Skeletal muscle tissue (tissue), 4 donors: ENCODE data around the gene SLC22A23. TPM values are rescaled to one million over a fixed set of nuclear protein-coding genes. Genes with fewer than 3 reads are reported as not detected.
A peak's percentile ranks its signal among the peaks of the same experiment; 100 is the strongest.

Experiments
- H3K27ac ChIP-seq: one replicate; pipeline ENCODE4 v1.7.0; 2013; ENCODE audit warnings: mild to moderate bottlenecking, low read depth, low read length, inconsistent platforms
- H3K27me3 ChIP-seq, 3 donors: one replicate each; pipeline ENCODE4 v1.7.0; 2013; ENCODE audit warnings: low read length in 3 of 3; ENCODE audit not compliant: control insufficient read depth in 3 of 3, insufficient read depth in 3 of 3
- H3K36me3 ChIP-seq, 3 donors: one replicate each; pipeline ENCODE4 v1.7.0; 2013; ENCODE audit warnings: low read length in 3 of 3; ENCODE audit not compliant: control insufficient read depth in 3 of 3, insufficient read depth in 3 of 3
- H3K4me1 ChIP-seq, 3 donors: one replicate each; pipeline ENCODE4 v1.7.0; 2013; ENCODE audit warnings: low read length in 3 of 3, mild to moderate bottlenecking in 3 of 3; ENCODE audit not compliant: control insufficient read depth in 3 of 3, insufficient read depth in 3 of 3
- H3K4me3 ChIP-seq, 3 donors: one replicate each; pipeline ENCODE4 v1.7.0; 2013; ENCODE audit warnings: low read length in 3 of 3
- H3K9ac ChIP-seq, 3 donors: one replicate each; pipeline ENCODE4 v1.7.0; 2013; ENCODE audit warnings: low read length in 3 of 3, mild to moderate bottlenecking in 3 of 3, moderate library complexity in 2 of 3, low read depth in 1 of 3
- H3K9me3 ChIP-seq, 3 donors: one replicate each; pipeline ENCODE4 v1.7.0; 2013; ENCODE audit warnings: low read length in 3 of 3; ENCODE audit not compliant: control insufficient read depth in 3 of 3
- total RNA-seq: library from RNA; depleted of rRNA; stranded (reverse); fragments of >200 nt; gene quantifications from one replicate; pipeline ENCODE4 v1.2.3, GENCODE V29; 2014
- donor health status: Osteomylitis.

The SLC22A23 gene
- total RNA-seq, 1 donor from 2014 or later, result 2.6 TPM

DNA sequence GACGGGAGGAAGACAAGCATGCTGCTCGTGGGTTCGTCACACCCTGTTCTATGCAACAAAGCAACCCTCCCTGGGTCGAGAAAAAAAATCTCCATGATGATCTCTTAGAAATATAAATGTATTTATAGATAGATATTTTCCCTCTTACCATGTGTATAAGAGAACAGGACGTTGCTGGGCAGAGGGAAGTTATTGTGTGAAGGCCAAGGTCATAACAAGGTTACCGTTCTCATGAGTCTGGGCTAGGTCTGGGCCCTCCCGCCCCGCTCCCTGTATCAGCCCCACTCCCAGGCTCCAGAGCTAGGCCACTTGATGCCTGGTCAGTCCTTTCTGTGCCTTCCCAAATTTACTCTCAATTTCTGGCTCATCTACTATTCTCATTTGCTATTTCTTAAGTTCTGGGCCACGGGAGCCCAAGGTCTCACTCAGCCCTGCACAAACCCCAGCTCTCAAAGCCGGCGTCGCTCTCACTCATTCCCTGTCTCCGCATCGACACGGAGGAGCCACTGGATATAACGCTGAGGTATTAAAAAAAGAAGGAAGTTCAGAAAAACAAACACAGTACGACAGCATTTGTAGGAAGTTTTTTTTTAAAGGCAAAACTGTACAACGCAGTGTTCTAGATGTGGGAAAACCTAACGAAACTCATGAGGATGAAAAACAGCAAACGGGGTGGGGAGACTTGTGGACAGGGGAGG is 101.3 kb downstream of the SLC22A23 start:
- Histone ChIP-seq H3K27ac (peak overlapping the region; percentile 95), H3K36me3 (no peaks in the 10 kb centered on the region), H3K9ac (peak overlapping the region; percentile 71 to 85 (median 78)), H3K27me3 (no peaks in the 10 kb centered on the region), H3K4me1 (peaks cover 21 to 40% (median 39%) of the 10 kb centered on the region in 3 donors), H3K4me3 (peak overlapping the region; percentile 53 to 68 (median 59)), H3K9me3 (no peaks in the 10 kb centered on the region)

DNA sequence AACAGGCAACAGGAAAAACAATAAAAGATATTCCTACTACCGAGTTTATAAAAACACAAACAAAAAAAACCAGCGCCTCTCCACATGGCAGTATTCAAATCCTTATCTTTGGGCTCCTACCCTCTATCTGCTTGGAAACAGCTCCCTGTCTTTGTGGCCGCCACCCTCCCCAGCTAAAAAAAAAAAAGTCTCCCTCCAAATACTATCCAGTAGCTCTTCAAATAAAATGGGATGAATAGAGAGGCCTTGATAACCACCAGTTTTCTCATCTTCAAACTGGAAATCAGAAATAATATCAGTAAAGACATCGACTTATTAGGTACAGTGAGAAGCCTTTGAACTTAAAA is 101.9 kb downstream of the SLC22A23 start:
- Histone ChIP-seq H3K4me3 (no peak overlapping the region), H3K27me3 (no peaks in the 10 kb centered on the region), H3K4me1 (peaks cover 25 to 45% (median 44%) of the 10 kb centered on the region in 3 donors), H3K27ac (peak overlapping the region; percentile 95), H3K9me3 (no peaks in the 10 kb centered on the region), H3K9ac (peak overlapping the region in 2 of 3 donors; percentile 78 to 85), H3K36me3 (no peaks in the 10 kb centered on the region)

DNA sequence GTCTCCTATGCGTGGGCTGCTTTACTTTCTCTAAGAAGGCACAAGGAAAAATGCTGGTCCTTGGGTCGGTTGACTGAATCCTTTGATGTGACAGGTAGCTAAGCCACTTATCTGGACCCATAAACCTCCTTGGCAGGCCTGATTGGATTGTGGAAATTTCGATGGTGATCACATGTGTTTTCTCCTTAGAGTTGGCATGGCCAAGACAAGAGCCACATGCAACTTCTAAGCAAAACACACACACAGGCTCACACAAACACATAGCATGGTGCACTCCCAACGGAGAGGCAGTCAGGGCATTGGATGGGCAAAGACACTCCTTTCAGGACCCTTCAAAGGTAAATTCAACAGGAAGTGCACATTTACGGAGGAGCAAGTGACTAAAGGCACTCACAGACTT is 102.9 kb downstream of the SLC22A23 start:
- H3K27ac ChIP-seq, result no peak overlapping the region
- H3K27me3 ChIP-seq, result no peaks in the 10 kb centered on the region
- H3K36me3 ChIP-seq, result no peaks in the 10 kb centered on the region
- H3K9me3 ChIP-seq, result no peaks in the 10 kb centered on the region
- H3K4me3 ChIP-seq, result no peak overlapping the region
- peaks cover 35 to 55% (median 55%) of the 10 kb centered on the region in 3 donors for H3K4me1 ChIP-seq
- no peak overlapping the region for H3K9ac ChIP-seq

DNA sequence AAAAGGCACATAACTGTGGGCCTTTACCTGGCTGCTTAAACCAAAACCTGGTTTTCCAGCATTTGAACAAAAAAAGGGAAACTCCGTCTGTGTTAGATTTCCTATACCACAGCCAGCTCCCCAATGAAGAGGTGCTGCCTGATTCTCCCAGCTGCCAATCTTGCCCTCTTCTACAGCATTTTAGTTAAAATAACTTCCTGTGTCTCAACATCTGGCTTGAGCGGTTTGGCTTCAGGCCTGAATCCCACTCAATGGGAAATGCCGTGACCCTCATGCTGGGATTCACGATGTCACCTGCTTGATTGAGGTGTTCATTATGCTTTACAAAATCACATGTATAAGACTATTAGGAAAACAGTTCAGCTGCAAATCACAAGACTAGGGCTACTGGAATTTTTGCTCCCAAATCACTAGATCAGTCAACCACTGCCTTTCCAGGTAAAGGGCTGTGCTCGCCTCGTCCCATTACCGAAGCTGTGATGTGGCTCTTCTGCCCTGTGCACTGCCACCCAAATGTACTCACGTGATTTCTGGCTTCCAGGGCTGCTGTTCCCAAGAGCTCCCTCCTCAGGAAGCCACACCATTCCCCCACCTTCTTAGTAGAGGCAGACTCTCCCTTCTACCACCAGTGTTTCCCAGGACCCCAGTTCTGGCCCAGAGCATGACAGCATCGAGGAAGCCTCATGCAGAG is 103.5 kb downstream of the SLC22A23 start:
- H3K27ac ChIP-seq, result no peak overlapping the region
- H3K27me3 ChIP-seq, result no peaks in the 10 kb centered on the region
- H3K9me3 ChIP-seq, result no peaks in the 10 kb centered on the region
- no peak overlapping the region for H3K4me3 ChIP-seq
- peaks cover 37 to 61% (median 60%) of the 10 kb centered on the region in 3 donors for H3K4me1 ChIP-seq
- no peaks in the 10 kb centered on the region for H3K36me3 ChIP-seq
- no peak overlapping the region for H3K9ac ChIP-seq

DNA sequence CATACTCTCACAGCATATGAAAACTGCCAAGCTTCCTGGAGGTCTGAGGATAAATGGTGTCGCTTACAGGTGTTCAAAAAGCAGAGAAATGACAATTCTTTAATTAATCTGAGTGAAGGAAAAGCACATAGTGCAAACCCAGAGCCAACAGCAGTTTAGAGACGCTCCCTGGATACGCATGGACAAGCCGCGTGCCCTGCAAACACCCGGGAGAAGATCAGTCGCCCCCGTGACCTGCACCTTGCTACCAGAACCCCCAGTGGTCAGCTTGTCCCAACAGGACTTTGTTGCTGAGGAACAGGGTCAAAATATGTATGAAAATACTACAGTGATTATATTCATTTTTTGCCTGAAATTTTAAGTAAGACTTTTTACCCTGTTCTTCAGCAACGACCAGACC is 104.2 kb downstream of the SLC22A23 start:
- H3K4me1 ChIP-seq, result peaks cover 37 to 61% (median 57%) of the 10 kb centered on the region in 3 donors
- H3K4me3 ChIP-seq, result no peak overlapping the region
- H3K36me3 ChIP-seq, result no peaks in the 10 kb centered on the region
- H3K9ac ChIP-seq, result peak overlapping the region in 1 of 3 donors; percentile 35
- H3K9me3 ChIP-seq, result no peaks in the 10 kb centered on the region
- no peak overlapping the region for H3K27ac ChIP-seq
- H3K27me3 ChIP-seq, result no peaks in the 10 kb centered on the region

DNA sequence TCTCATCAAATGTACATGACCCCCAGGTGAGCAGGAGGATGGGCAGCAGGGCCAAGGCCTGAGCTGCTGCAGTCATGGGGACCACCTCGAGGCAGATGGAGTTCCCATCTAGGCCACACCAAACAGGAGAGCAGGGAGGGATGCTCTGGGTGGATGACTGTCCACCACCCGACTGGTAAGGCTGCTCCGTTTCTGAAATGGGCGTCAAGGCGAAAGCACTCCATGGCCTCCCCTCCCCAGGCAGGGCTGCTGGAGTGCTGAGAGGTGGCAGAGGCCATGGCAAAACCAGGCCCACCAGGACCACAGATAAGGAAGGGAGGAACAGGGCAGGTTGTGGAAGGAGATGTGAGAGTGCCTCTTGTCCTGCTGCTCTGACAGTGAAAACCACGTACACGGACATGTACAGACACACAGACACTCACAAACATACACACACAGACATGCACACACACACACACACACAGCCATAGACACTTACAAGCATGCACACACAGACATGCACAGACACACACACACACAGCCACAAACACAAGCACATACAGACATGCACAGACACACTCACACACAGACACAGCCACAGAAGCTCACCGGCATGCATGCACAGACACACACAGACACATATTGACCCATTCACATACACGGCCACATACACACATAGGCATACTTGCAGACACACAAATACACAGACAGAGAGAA is 104.9 kb downstream of the SLC22A23 start:
- Histone ChIP-seq H3K4me3 (no peak overlapping the region), H3K9ac (peak overlapping the region in 1 of 3 donors; percentile 35), H3K9me3 (no peaks in the 10 kb centered on the region), H3K4me1 (peaks cover 36 to 65% (median 51%) of the 10 kb centered on the region in 3 donors), H3K27ac (no peak overlapping the region), H3K36me3 (no peaks in the 10 kb centered on the region), H3K27me3 (no peaks in the 10 kb centered on the region)

DNA sequence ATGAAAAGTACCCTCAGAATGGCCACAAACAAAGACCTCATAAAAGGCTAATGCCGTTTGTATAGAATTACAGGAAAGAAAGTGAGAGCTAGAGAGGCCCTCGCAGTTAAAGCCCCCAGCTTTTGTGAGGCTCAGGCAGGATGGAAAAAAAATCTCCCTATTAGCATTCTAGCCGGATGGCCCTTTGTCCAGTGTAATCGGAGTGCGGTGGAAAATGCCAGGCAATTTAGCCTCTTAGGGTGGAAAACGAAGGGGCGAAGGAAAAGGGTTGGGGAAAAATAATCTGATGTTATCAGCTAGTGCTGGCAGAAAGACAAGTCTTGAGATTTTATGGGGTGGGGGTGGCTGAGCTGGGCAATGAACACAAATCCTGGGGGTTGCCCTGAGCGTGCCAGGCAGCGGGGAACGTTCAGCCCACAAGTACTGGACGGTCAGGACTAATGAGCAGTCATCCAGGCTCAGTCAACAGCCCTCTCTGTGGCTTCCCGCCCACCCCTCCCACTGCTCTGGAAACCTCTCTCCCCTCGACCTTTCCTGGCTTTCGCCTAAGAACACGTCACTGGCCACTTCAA is 105.7 kb downstream of the SLC22A23 start:
- Histone ChIP-seq H3K36me3 (no peaks in the 10 kb centered on the region), H3K27me3 (no peaks in the 10 kb centered on the region), H3K4me1 (peaks cover 28 to 63% (median 48%) of the 10 kb centered on the region in 3 donors), H3K27ac (peak overlapping the region; percentile 24), H3K9me3 (no peaks in the 10 kb centered on the region), H3K4me3 (no peak overlapping the region), H3K9ac (peak overlapping the region in 1 of 3 donors; percentile 35)

DNA sequence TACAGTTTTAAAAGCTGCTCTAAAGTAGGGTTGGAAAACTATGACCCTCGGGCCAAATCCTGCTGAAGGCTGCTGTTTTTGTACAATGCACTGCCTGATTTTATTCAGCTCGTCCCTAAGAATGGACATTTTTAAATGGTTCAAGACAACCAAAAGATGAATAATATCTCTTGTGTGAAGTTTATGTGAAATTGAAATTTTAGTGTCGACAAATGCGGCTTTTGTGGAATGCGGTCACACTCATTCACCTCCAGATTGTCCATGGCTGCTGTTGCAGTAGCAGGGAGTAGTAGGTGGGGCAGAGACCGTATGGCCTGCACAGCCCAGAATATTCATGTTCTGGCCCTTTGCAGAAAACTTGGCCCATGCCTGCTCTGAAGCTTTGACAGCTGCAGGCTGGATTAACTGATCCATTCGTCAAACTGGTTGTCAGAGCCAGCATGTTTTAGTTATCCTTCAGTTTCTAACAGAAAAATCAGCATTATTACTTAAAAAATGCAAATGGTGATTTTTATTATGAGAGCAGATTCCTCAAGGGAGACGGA is 106.5 kb downstream of the SLC22A23 start:
- peaks cover 23 to 62% (median 50%) of the 10 kb centered on the region in 3 donors for H3K4me1 ChIP-seq
- H3K9ac ChIP-seq, result peak overlapping the region in 1 of 3 donors; percentile 51
- no peaks in the 10 kb centered on the region for H3K9me3 ChIP-seq
- H3K4me3 ChIP-seq, result no peak overlapping the region
- no peaks in the 10 kb centered on the region for H3K27me3 ChIP-seq
- H3K27ac ChIP-seq, result no peak overlapping the region
- H3K36me3 ChIP-seq, result no peaks in the 10 kb centered on the region

DNA sequence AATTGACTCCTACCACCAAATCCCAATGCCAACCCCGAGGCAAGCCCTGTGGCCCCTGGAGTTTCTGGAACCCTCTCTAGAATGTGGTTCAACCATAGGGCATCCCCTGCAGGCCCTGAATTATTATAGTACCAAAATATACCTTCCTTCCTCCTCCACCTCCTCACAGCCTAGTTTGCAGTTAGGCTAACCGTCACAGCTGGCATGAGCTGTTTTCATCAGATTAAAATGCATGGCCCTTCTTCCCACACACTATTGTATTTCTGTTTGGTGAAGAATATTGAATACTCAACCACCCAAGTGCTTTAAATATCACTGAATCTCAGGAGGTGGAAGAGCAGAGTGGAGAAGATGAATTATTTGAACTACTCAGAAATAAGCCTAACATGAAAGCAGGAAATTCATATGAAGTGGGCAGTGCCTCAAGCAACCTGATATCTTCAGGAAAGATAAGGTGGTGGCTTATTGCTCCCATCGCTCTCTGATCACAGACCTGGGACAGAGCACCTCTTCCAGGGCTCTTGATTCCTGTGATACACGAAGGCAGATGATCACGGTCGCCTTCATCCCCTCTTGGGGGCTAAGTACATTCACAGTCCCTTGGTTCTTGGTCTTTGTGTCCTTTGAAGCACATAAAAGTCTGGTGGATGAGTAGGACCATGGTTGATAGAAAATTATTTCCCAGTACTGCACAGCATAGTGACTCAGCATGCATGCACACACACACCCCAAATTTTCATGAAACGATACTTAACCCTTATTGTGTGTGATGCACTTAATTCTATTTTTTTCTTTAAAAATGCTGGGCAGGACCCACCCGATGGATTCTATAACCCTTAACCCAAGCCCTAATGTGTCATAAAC is 107.2 kb downstream of the SLC22A23 start:
- no peaks in the 10 kb centered on the region for H3K9me3 ChIP-seq
- H3K36me3 ChIP-seq, result no peaks in the 10 kb centered on the region
- no peaks in the 10 kb centered on the region for H3K27me3 ChIP-seq
- H3K4me3 ChIP-seq, result no peak overlapping the region
- H3K9ac ChIP-seq, result peak overlapping the region in 1 of 3 donors; percentile 51
- no peak overlapping the region for H3K27ac ChIP-seq
- peaks cover 19 to 57% (median 43%) of the 10 kb centered on the region in 3 donors for H3K4me1 ChIP-seq
